SK-N-SH treated with all-trans-retinoic acid at 6 μM for 48 hours (cell line): ENCODE measurements around the gene BNC2.

Source experiments
- CREB5 ChIP-seq: fragments of 250-450 bp; sonication (Bioruptor Pico); IDR thresholded peaks from 2 replicates; pipeline ENCODE4 v1.5.1; 2020; ENCODE audit warnings: low read depth, mild to moderate bottlenecking, moderate library complexity
- GLIS3 ChIP-seq: fragments of 250-450 bp; sonication (Bioruptor Pico); IDR thresholded peaks from 2 replicates; pipeline ENCODE4 v1.5.0; 2020; ENCODE audit warnings: mild to moderate bottlenecking, moderate library complexity
- ISL1 ChIP-seq: fragments of 250-450 bp; sonication (Bioruptor Pico); IDR thresholded peaks from 2 replicates; pipeline ENCODE4 v2.1.2; 2022; ENCODE audit warnings: mild to moderate bottlenecking, moderate library complexity
- OSR1 ChIP-seq: fragments of 250-450 bp; sonication (Bioruptor Pico); IDR thresholded peaks from 2 replicates; pipeline ENCODE4 v1.8.0; 2022; ENCODE audit warnings: moderate library complexity, mild to moderate bottlenecking, inconsistent platforms
- PPARA ChIP-seq: fragments of 250-450 bp; sonication (Bioruptor Pico); IDR thresholded peaks from 2 replicates; pipeline ENCODE4 v1.5.0; 2020; ENCODE audit warnings: mild to moderate bottlenecking, borderline replicate concordance
- RARB ChIP-seq: fragments of 250-450 bp; sonication (Bioruptor Pico); IDR thresholded peaks from 2 replicates; pipeline ENCODE4 v1.8.0; 2021; ENCODE audit warnings: mild to moderate bottlenecking, moderate library complexity
- TOX ChIP-seq: fragments of 250-450 bp; sonication (Bioruptor Pico); IDR thresholded peaks from 2 replicates; pipeline ENCODE4 v1.8.0; 2021; ENCODE audit warnings: mild to moderate bottlenecking, moderate library complexity, borderline replicate concordance
- TSHZ2 ChIP-seq: fragments of 250-450 bp; sonication (Bioruptor Pico); IDR thresholded peaks from 2 replicates; pipeline ENCODE4 v1.5.0; 2020; ENCODE audit warnings: mild to moderate bottlenecking, moderate library complexity
- ZC3H10 ChIP-seq: fragments of 250-450 bp; sonication (Bioruptor Pico); IDR thresholded peaks from 2 replicates; pipeline ENCODE4 v1.5.1; 2021; ENCODE audit warnings: mild to moderate bottlenecking, moderate library complexity
- ZFP3 ChIP-seq: fragments of 250-450 bp; sonication (Bioruptor Pico); IDR thresholded peaks from 2 replicates; pipeline ENCODE4 v1.5.0; 2020; ENCODE audit warnings: mild to moderate bottlenecking, moderate library complexity
- ZFP30 ChIP-seq: fragments of 450-650 bp; formaldehyde crosslinking; IDR thresholded peaks from 2 replicates; pipeline ENCODE4 v1.5.0; 2022; ENCODE audit warnings: mild to moderate bottlenecking, moderate library complexity
- ZNF8 ChIP-seq: fragments of 450-650 bp; formaldehyde crosslinking; IDR thresholded peaks from 2 replicates; pipeline ENCODE4 v1.5.0; 2020; ENCODE audit warnings: mild to moderate bottlenecking, moderate library complexity
- TF ChIP-seq, protein P1 (sequence below): fragments of 250-450 bp; sonication (Bioruptor Pico); IDR thresholded peaks from 2 replicates; pipeline ENCODE4 v1.8.0; 2020; ENCODE audit warnings: mild to moderate bottlenecking, moderate library complexity, borderline replicate concordance

DNA sequence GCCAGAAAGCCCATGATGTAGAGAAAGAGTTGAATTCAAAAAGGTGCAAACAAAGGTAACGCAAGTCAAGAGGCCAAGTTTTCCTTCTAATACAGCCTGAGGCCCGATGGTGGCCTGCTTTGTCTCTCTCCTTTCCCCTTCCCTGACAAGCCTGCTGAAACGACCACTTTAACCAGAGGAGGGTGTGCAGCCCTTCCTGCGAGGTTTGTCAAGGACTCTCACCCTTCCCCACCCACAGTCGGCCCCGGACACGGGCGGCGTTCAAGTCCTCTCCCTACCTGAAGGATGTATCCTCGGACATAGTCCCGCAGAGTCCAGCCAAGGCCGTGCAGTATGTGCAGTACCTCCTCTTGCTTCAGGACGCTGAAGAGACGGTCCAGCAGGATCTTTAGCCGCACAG is 318.2 kb downstream of the BNC2 start:
- TF ChIP-seq, protein P1, sequence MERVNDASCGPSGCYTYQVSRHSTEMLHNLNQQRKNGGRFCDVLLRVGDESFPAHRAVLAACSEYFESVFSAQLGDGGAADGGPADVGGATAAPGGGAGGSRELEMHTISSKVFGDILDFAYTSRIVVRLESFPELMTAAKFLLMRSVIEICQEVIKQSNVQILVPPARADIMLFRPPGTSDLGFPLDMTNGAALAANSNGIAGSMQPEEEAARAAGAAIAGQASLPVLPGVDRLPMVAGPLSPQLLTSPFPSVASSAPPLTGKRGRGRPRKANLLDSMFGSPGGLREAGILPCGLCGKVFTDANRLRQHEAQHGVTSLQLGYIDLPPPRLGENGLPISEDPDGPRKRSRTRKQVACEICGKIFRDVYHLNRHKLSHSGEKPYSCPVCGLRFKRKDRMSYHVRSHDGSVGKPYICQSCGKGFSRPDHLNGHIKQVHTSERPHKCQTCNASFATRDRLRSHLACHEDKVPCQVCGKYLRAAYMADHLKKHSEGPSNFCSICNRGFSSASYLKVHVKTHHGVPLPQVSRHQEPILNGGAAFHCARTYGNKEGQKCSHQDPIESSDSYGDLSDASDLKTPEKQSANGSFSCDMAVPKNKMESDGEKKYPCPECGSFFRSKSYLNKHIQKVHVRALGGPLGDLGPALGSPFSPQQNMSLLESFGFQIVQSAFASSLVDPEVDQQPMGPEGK (CRISPR knock-in tag): no peak
- TF ChIP-seq ZFP3 (CRISPR knock-in tag) (no peak), TOX (CRISPR knock-in tag) (no peak), RARB (CRISPR knock-in tag) (no peak), PPARA (no peak), ZNF8 (CRISPR knock-in tag) (no peak), OSR1 (no peak), ZFP30 (CRISPR knock-in tag) (no peak), ISL1 (no peak), CREB5 (no peak), TSHZ2 (CRISPR knock-in tag) (no peak), ZC3H10 (CRISPR knock-in tag) (no peak), GLIS3 (no peak)
